Endothelial cell of umbilical vein (primary cell): ENCODE results near the gene SLC35A1.

Source experiments
- POLR2A ChIP-seq: IDR thresholded peaks from 2 replicates; pipeline ENCODE4 v1.6.1; 2012; ENCODE audit warnings: low read depth, mild to moderate bottlenecking, control low read depth, low read length
- POLR2AphosphoS5 ChIP-seq: IDR thresholded peaks from 2 replicates; pipeline ENCODE4 v1.6.1; 2012; ENCODE audit warnings: low read depth, mild to moderate bottlenecking, control low read depth, low read length, moderate library complexity; ENCODE audit not compliant: insufficient read depth

GRCh38 chr6:87436435-87436834 is 36.3 kb upstream of the SLC35A1 start:
- TF ChIP-seq POLR2A: no peak
- TF ChIP-seq POLR2AphosphoS5: no peak
